ENCODE measurements around the gene RECK.
A peak's percentile ranks its signal among the peaks of the same experiment; 100 is the strongest.

RECK gene

DNA sequence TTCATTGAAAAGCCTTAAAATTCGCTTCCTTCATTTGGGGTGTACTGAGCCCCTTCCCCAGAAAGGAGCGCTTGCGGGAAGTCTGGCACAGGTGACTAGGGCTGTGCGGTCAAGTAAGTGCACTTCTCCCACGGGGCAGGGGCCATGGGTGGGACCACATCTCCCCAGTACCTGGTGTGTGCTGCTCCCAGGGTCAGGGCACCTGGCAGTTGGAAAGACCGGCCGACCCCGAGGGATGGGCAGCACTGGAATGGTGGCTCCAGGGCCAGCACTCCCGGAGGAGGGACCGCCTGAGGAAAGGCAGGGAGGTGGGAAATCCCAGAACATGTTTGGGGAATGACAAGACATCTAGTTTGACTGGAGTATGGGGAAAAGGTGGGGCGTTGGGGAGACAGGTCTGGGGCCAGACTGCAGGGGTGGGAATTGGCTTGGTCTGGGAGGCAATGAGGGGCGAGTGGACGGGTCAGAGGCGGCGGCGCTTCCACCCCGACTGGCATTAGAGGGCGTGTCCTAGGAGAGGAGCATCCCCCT, 99.1 kb downstream of the RECK start:
- DNase-seq (ENCODE audit: low spot score), result no peak
- TF ChIP-seq, protein P1, sequence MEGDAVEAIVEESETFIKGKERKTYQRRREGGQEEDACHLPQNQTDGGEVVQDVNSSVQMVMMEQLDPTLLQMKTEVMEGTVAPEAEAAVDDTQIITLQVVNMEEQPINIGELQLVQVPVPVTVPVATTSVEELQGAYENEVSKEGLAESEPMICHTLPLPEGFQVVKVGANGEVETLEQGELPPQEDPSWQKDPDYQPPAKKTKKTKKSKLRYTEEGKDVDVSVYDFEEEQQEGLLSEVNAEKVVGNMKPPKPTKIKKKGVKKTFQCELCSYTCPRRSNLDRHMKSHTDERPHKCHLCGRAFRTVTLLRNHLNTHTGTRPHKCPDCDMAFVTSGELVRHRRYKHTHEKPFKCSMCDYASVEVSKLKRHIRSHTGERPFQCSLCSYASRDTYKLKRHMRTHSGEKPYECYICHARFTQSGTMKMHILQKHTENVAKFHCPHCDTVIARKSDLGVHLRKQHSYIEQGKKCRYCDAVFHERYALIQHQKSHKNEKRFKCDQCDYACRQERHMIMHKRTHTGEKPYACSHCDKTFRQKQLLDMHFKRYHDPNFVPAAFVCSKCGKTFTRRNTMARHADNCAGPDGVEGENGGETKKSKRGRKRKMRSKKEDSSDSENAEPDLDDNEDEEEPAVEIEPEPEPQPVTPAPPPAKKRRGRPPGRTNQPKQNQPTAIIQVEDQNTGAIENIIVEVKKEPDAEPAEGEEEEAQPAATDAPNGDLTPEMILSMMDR (IDR thresholded peaks at IDR 0.05; ENCODE audit: extremely low read depth, missing control alignments), result no peak

GRCh38 chr9:36136272-36136893, 99.7 kb downstream of the RECK start, which contains the start of gene GLIPR2:
Gene GLIPR2, plus strand, starts transcription at chr9:36136733. Its CDS starts 46 bp downstream, at chr9:36136779.
- TF ChIP-seq, protein P1 (IDR thresholded peaks at IDR 0.05; ENCODE audit: extremely low read depth, missing control alignments), result no peak
- DNase-seq (ENCODE audit: low spot score), result peak; percentile 98

GRCh38 chr9:36136894-36137391, 100.2 kb downstream of the RECK start:
- DNase-seq (ENCODE audit: low spot score), result no peak
- TF ChIP-seq, protein P1 (IDR thresholded peaks at IDR 0.05; ENCODE audit: extremely low read depth, missing control alignments), result no peak

DNA sequence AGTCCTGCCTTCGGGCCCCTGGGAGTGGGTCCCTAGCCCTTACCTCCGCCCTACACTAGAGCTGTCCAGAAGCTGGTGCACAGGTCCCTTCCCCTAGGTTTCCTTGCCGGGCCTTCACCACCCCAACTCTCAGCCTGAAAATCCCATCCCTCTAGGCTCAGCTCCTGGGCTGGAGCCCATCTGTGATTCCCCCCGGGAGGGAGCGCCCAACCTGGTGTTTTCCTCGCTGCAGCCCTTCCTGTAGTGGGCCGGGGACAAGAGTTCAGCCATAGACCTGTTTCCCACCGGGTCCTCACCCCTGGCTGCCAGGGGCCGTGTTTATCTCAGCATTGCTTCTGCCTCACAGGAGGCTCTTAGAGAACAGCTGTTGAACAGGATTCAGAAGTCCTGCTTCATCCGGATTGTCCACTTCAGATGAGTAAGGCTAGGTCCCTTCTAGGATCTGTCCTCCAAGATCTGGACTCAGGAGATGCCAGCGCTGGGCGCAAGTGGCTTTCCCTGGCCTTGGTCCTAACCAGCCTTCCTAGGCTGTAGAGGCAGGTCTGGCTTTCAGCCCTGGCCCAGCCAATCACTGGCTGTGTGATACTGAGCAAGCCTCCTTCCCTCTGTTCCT, 100.8 kb downstream of the RECK start:
- DNase-seq (ENCODE audit: low spot score), result peak; percentile 31
- TF ChIP-seq, protein P1 (IDR thresholded peaks at IDR 0.05; ENCODE audit: extremely low read depth, missing control alignments), result no peak

DNA sequence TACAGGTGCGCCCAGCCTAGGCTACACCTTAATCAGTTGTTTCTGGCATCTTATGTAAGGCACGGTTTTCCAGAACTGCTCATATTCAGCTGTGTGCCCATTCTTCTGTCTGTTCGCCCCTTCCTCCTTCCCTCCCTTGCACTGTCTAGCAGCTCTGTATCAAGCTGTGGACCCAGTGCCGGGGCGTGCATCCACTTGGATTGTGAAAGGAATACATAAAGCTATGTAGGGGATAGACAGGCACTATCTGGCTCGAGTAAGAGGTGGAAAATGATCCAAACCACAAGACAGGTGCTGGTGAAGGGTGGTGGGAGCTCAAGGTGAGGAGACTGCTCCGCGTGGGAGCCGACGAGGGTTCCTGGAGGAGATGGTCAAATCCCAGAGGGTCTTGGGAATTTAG, 101.8 kb downstream of the RECK start:
- TF ChIP-seq, protein P1 (IDR thresholded peaks at IDR 0.05; ENCODE audit: extremely low read depth, missing control alignments), result no peak
- DNase-seq (ENCODE audit: low spot score), result no peak

DNA sequence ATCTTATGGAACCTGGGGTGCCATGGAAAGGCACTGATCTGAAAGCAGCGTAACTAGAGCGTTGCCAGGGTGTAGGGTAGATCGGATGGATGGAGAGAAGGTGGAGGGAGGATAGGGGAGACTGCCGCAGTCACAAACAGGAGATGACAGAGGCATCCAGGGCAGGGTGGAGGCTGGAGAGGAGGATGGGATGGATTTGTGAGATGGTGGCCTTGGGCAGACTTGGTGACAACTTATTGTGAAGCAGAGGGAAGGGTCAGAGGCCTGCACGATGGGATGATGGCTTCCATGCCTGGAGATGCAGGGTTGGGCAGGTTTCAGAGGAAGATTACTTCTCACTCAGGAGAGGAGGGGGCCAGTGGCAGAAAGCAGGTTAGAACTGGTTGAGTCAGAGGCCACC, 102.2 kb downstream of the RECK start:
- DNase-seq (ENCODE audit: low spot score), result peak; percentile 12
- TF ChIP-seq, protein P1 (IDR thresholded peaks at IDR 0.05; ENCODE audit: extremely low read depth, missing control alignments), result no peak

Data from GM20000 (cell line).